K562 (cell line): ENCODE data around the gene TLCD5. TPM values are rescaled to one million over a fixed set of nuclear protein-coding genes. Genes with fewer than 3 reads are reported as not detected.

Experiments
- BHLHE40 ChIP-seq: IDR thresholded peaks from 2 replicates; pipeline ENCODE4 v1.6.1; 2011; ENCODE audit warnings: low read length, improper control_type of control experiment
- CBFA2T3 ChIP-seq: fragments of 450-650 bp; IDR thresholded peaks from 2 replicates; pipeline ENCODE4 v1.6.1; 2017
- CBX3 ChIP-seq, 2 experiments: IDR thresholded peaks; 1 replicate in 1 of 2; 2 replicates in 1 of 2; pipeline ENCODE4 v1.6.1; 2012; ENCODE audit warnings: inconsistent platforms in 2 of 2, low read length in 2 of 2, borderline replicate concordance in 1 of 2, control low read depth in 1 of 2
- MCM5 ChIP-seq: fragments of 450-650 bp; IDR thresholded peaks from 2 replicates; pipeline ENCODE4 v1.6.1; 2016; ENCODE audit warnings: low read depth
- MXI1 ChIP-seq: IDR thresholded peaks from 2 replicates; pipeline ENCODE4 v1.6.1; 2011; ENCODE audit warnings: low read depth, mild to moderate bottlenecking, improper control_type of control experiment, low read length
- NBN ChIP-seq: fragments of 450-650 bp; IDR thresholded peaks from 2 replicates; pipeline ENCODE4 v1.6.1; 2016; ENCODE audit warnings: low read depth, mild to moderate bottlenecking
- NCOA1 ChIP-seq: fragments of 450-650 bp; IDR thresholded peaks from 2 replicates; pipeline ENCODE4 v1.6.1; 2016; ENCODE audit warnings: low read depth
- POLR2B ChIP-seq: fragments of 450-650 bp; IDR thresholded peaks from 2 replicates; pipeline ENCODE4 v1.6.1; 2018; ENCODE audit warnings: low read depth; ENCODE audit not compliant: partially characterized antibody
- POLR2G ChIP-seq: fragments of 200-400 bp; formaldehyde crosslinking; IDR thresholded peaks from 2 replicates; pipeline ENCODE4 v1.6.1; 2017; ENCODE audit warnings: low read depth, mild to moderate bottlenecking, antibody characterized with exemption, low read length, moderate library complexity
- RAD21 ChIP-seq, 2 experiments: fragments of 250-450 bp in 1 of 2; fragments of 450-650 bp in 1 of 2; sonication (Bioruptor Pico) in 1 of 2; formaldehyde crosslinking in 1 of 2; IDR thresholded peaks in 1 of 2; conservative IDR thresholded peaks in 1 of 2; 2 replicates each; pipeline versions ENCODE4 v1.4.0 to v1.8.0; 2020 to 2022; ENCODE audit warnings: mild to moderate bottlenecking in 2 of 2, moderate library complexity in 1 of 2
- RBM39 ChIP-seq: fragments of 200-400 bp; formaldehyde crosslinking; optimal IDR thresholded peaks from 2 replicates; pipeline ENCODE3; 2018; ENCODE audit warnings: low read depth, low read length
- SMARCA4 ChIP-seq: fragments of 450-650 bp; IDR thresholded peaks from 2 replicates; pipeline ENCODE4 v1.6.1; 2016
- TAF1 ChIP-seq: IDR thresholded peaks from 2 replicates; pipeline ENCODE4 v1.6.1; 2011; ENCODE audit warnings: mild to moderate bottlenecking, low read length, moderate library complexity; ENCODE audit not compliant: insufficient read depth, control insufficient read depth, severe bottlenecking; ENCODE audit errors: extremely low read depth
- TRIM24 ChIP-seq, 2 experiments: fragments of 450-650 bp; IDR thresholded peaks; 2 replicates each; pipeline ENCODE4 v1.6.1; 2016
- ZC3H11A ChIP-seq: IDR thresholded peaks from 2 replicates; pipeline ENCODE4 v1.6.1; 2012; ENCODE audit warnings: low read depth, low read length, improper control_type of control experiment
- ZKSCAN8 ChIP-seq: fragments of 200-800 bp; sonication (Bioruptor generic); IDR thresholded peaks from 2 replicates; pipeline ENCODE4 v1.6.1; 2016; ENCODE audit warnings: missing genetic modification characterization, missing compliant biosample characterization
- ZNF274 ChIP-seq: IDR thresholded peaks from 2 replicates; pipeline ENCODE4 v1.6.1; 2011; ENCODE audit warnings: low read depth, mild to moderate bottlenecking, low read length, moderate library complexity, borderline replicate concordance
- polyA plus RNA-seq, 8 experiments: library from polyadenylated mRNA; depleted of rRNA in 4 of 8; stranded (reverse) in 5 of 8; unstranded in 3 of 8; fragments of >200 nt; fragmentation: Nextera tagmentation in 2 of 8; fragmentation: Illumina TruSeq in 1 of 8; extraction: Ambion mirVana in 2 of 8; extraction: Trizol in 1 of 8; gene quantifications; 2 replicates each; pipeline versions ENCODE4 v1.2.1 to v1.2.3, GENCODE V29; 2011 to 2014; ENCODE audit warnings: inconsistent platforms in 1 of 8, missing spikeins in 1 of 8
- total RNA-seq, 7 experiments: library from RNA; depleted of rRNA in 6 of 7; stranded (reverse); fragments of >200 nt in 6 of 7; fragmentation: Illumina TruSeq in 2 of 7; extraction: Trizol in 2 of 7; gene quantifications; 2 replicates each; pipeline versions ENCODE4 v1.2.1 to v1.2.3, GENCODE V29; 2011 to 2021; ENCODE audit warnings: low replicate concordance in 1 of 7
- TF ChIP-seq, protein P1 (sequence below): fragments of 250-450 bp; sonication (Bioruptor Pico); IDR thresholded peaks from 2 replicates; pipeline ENCODE4 v1.8.0; 2022; ENCODE audit warnings: inconsistent platforms, mild to moderate bottlenecking, moderate library complexity, borderline replicate concordance
- TF ChIP-seq, protein P2 (sequence below): IDR thresholded peaks from 3 replicates; pipeline ENCODE4 v1.6.1; 2011; ENCODE audit warnings: borderline replicate concordance, mild to moderate bottlenecking; ENCODE audit not compliant: insufficient read length, insufficient read depth
- TF ChIP-seq, protein P3 (sequence below): fragments of 450-650 bp; formaldehyde crosslinking; IDR thresholded peaks from 2 replicates; pipeline ENCODE4 v1.4.0; 2022; ENCODE audit warnings: missing genetic modification characterization
- TF ChIP-seq, protein P4 (sequence below): fragments of 450-650 bp; IDR thresholded peaks from 2 replicates; pipeline ENCODE4 v1.6.1; 2017; ENCODE audit warnings: antibody characterized with exemption, mild to moderate bottlenecking

TLCD5 gene
- total and polyA plus RNA-seq, 9 of the 15 experiments (the other 6 are each of a cell fraction or from before 2014, with no cell fraction given) = 0.94 to 5.1 (median 1.6) TPM

DNA sequence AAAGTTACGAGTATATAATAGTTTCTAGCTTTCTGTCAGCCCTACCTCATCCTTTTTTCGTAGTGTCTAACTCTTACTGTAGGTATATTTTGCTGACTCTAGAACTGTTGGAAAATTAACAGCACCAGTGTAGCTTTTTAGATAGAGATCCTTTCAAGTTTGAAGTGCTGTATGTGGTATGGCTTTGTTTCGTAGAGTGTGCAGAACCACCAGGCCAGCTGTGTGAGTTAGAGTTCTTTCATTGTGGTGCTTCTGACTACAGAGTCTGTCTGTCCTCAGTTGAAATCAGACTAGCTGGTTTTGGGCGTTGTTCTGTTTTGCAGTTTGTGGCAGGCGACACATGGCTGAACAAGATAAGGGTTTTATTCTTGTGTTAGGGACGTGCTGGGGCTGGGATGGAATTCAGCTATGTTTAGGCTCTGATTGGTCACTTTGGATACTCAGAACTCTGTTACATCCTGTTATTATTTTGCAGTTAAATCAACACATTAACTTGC is 14.3 kb downstream of the TLCD5 start (continued):
- TF ChIP-seq MCM5 (no peak), POLR2B (peak; percentile 33), NCOA1 (peak; percentile 65), ZNF274 (peak; percentile 66; the same call in 1 of the 2 replicates), POLR2G (peak; percentile 38; the same call in 1 of the 2 replicates), RAD21 (CRISPR knock-in tag; conservative IDR thresholded peaks at IDR 0.05 in 1 of 2, IDR thresholded peaks at IDR 0.05 in 1 of 2) (0 out of 4 replicates have a peak, but pooled peaks have one; percentile 8 to 31), TAF1 (peak; percentile 72), SMARCA4 (peak; percentile 94), MXI1 (peak; percentile 43; the same call in 1 of the 2 replicates), BHLHE40 (peak; percentile 92), RBM39 (no peak), ZC3H11A (0 out of 2 replicates have a peak, but pooled peaks have one; percentile 60), TRIM24 (IDR thresholded peaks at IDR 0.05) (peak; percentile 80 to 83; a peak in 3 of 4 replicates), CBFA2T3 (peak; percentile 97), ZKSCAN8 (CRISPR knock-in tag) (no peak), NBN (peak; percentile 81; the same call in 1 of the 2 replicates), CBX3 (IDR thresholded peaks at IDR 0.05; ENCODE audit: borderline replicate concordance in 1 of 2, low read length in 2 of 2) (peak in 1 of 2 experiments; percentile 53; a peak in 1 of 3 replicates)
- TF ChIP-seq, protein P1, sequence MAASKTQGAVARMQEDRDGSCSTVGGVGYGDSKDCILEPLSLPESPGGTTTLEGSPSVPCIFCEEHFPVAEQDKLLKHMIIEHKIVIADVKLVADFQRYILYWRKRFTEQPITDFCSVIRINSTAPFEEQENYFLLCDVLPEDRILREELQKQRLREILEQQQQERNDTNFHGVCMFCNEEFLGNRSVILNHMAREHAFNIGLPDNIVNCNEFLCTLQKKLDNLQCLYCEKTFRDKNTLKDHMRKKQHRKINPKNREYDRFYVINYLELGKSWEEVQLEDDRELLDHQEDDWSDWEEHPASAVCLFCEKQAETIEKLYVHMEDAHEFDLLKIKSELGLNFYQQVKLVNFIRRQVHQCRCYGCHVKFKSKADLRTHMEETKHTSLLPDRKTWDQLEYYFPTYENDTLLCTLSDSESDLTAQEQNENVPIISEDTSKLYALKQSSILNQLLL = no peak
- TF ChIP-seq, protein P2, sequence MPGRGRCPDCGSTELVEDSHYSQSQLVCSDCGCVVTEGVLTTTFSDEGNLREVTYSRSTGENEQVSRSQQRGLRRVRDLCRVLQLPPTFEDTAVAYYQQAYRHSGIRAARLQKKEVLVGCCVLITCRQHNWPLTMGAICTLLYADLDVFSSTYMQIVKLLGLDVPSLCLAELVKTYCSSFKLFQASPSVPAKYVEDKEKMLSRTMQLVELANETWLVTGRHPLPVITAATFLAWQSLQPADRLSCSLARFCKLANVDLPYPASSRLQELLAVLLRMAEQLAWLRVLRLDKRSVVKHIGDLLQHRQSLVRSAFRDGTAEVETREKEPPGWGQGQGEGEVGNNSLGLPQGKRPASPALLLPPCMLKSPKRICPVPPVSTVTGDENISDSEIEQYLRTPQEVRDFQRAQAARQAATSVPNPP = no peak
- TF ChIP-seq, protein P3, sequence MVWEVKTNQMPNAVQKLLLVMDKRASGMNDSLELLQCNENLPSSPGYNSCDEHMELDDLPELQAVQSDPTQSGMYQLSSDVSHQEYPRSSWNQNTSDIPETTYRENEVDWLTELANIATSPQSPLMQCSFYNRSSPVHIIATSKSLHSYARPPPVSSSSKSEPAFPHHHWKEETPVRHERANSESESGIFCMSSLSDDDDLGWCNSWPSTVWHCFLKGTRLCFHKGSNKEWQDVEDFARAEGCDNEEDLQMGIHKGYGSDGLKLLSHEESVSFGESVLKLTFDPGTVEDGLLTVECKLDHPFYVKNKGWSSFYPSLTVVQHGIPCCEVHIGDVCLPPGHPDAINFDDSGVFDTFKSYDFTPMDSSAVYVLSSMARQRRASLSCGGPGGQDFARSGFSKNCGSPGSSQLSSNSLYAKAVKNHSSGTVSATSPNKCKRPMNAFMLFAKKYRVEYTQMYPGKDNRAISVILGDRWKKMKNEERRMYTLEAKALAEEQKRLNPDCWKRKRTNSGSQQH (CRISPR knock-in tag) = 0 out of 2 replicates have a peak, but pooled peaks have one; percentile 47
- TF ChIP-seq, protein P4, sequence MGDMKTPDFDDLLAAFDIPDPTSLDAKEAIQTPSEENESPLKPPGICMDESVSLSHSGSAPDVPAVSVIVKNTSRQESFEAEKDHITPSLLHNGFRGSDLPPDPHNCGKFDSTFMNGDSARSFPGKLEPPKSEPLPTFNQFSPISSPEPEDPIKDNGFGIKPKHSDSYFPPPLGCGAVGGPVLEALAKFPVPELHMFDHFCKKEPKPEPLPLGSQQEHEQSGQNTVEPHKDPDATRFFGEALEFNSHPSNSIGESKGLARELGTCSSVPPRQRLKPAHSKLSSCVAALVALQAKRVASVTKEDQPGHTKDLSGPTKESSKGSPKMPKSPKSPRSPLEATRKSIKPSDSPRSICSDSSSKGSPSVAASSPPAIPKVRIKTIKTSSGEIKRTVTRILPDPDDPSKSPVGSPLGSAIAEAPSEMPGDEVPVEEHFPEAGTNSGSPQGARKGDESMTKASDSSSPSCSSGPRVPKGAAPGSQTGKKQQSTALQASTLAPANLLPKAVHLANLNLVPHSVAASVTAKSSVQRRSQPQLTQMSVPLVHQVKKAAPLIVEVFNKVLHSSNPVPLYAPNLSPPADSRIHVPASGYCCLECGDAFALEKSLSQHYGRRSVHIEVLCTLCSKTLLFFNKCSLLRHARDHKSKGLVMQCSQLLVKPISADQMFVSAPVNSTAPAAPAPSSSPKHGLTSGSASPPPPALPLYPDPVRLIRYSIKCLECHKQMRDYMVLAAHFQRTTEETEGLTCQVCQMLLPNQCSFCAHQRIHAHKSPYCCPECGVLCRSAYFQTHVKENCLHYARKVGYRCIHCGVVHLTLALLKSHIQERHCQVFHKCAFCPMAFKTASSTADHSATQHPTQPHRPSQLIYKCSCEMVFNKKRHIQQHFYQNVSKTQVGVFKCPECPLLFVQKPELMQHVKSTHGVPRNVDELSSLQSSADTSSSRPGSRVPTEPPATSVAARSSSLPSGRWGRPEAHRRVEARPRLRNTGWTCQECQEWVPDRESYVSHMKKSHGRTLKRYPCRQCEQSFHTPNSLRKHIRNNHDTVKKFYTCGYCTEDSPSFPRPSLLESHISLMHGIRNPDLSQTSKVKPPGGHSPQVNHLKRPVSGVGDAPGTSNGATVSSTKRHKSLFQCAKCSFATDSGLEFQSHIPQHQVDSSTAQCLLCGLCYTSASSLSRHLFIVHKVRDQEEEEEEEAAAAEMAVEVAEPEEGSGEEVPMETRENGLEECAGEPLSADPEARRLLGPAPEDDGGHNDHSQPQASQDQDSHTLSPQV = peak; percentile 37; the same call in 1 of the 2 replicates
